LNCaP clone FGC (cell line): ENCODE measurements around the gene FAM222A.
A peak's percentile ranks its signal among the peaks of the same experiment; 100 is the strongest.

Experiments used
- DNase-seq: peaks from one replicate; pipeline ENCODE4 v3.0.0-alpha.2; 2011; ENCODE audit warnings: low read depth
- H3K4me3 ChIP-seq: 2 replicates; pipeline ENCODE4 v1.5.1; 2011; ENCODE audit warnings: mild to moderate bottlenecking, low read depth, low read length, control low read depth
- TF ChIP-seq, protein P1 (sequence below): IDR thresholded peaks from 2 replicates; pipeline ENCODE4 v1.5.1; 2012; ENCODE audit warnings: mild to moderate bottlenecking; ENCODE audit not compliant: control insufficient read depth, insufficient read depth; ENCODE audit errors: extremely low read depth

FAM222A gene

DNA sequence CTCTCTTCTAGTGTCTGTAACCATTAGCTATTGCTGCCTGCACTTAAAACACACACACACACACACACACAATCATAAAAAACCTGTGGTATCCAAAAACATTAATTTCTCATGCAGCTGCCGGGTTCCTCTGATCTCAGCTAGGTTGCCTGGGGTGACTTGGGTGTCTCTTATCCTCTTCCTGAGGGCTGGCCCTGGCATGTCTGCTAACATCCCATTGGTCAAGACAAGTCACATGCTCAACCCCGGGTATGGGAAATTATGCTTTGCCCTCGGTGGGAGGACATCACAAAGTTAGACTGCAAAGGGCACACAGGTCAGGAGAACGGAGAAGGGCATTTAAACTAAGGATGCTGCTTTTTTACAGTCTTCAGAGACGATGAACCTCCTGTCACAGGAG is 63.9 kb downstream of the FAM222A start:
- H3K4me3 ChIP-seq: no peak overlapping the region
- TF ChIP-seq, protein P1, sequence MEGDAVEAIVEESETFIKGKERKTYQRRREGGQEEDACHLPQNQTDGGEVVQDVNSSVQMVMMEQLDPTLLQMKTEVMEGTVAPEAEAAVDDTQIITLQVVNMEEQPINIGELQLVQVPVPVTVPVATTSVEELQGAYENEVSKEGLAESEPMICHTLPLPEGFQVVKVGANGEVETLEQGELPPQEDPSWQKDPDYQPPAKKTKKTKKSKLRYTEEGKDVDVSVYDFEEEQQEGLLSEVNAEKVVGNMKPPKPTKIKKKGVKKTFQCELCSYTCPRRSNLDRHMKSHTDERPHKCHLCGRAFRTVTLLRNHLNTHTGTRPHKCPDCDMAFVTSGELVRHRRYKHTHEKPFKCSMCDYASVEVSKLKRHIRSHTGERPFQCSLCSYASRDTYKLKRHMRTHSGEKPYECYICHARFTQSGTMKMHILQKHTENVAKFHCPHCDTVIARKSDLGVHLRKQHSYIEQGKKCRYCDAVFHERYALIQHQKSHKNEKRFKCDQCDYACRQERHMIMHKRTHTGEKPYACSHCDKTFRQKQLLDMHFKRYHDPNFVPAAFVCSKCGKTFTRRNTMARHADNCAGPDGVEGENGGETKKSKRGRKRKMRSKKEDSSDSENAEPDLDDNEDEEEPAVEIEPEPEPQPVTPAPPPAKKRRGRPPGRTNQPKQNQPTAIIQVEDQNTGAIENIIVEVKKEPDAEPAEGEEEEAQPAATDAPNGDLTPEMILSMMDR: no peak
- DNase-seq: no peak

DNA sequence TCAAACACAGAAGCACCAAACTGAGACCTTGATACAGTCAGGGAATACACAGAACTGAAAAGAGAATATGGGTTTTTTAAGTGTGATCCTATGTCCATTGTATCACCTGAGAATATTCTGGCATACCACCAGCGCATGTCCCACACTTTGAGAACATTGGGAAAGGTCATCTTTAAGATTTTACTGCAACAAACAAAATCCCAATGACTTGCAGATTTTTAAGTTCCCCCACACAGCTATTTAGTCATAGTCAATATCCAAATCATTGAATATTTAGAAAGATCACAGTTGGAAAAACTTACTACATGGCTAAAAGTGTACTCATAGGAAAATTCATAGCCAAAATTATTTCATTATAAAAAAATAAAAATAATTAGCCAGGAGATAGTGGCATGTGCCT is 65.1 kb downstream of the FAM222A start:
- TF ChIP-seq, protein P1: no peak
- H3K4me3 ChIP-seq: no peak overlapping the region
- no peak for DNase-seq

DNA sequence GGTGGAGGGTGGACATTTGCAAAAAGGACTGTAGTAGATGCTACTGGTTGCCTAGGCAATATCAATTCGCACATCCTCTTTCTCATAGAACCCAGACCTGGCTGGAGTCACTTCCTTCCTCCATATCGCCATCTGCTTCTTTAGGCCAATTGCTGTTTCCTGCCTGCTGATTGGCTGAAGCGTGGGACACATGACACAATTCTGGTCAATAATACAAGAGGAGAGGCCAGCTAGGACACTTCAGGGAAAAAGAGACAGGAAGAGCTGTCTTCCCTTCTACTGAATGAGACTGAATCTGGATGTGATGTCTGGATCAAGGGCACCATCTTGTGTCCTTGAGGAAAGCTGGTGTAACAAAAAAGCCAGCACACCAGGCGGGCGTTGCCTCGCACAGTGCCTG is 65.8 kb downstream of the FAM222A start:
- H3K4me3 ChIP-seq: no peak overlapping the region
- no peak for DNase-seq
- TF ChIP-seq, protein P1: peak; percentile 7; the same call in 1 of the 2 replicates

DNA sequence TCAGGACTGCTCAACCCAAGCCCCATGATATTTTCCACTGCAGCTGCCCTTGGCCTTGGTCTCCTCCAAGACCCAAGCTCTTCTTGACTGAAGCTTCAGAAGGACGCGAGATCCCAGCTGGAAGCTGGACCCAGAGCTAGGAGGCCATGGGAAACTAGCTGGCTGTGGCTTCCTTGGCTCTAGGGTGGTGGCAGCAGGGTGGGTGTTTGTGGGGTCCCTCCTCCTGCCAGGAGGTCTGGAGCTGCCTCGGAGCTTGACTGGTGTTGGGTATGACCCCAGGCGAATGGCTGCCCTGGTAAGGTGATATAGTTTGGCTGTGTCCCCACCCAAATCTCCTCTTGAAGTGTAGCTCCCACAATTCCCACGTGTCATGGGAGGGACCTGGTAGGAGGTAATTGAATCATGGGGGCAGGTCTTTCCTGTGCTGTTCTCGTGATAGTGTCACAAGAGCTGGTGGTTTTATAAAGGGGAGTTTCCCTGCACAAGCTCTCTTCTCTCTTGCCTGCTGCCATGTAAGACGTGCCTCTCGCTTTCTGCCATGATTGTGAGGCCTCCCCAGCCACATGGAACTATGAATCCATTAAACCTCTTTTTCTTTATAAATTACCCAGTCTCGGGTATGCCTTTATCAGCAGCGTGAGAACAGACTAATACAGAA is 68.2 kb downstream of the FAM222A start:
- TF ChIP-seq, protein P1: no peak
- DNase-seq: no peak
- no peak overlapping the region for H3K4me3 ChIP-seq

DNA sequence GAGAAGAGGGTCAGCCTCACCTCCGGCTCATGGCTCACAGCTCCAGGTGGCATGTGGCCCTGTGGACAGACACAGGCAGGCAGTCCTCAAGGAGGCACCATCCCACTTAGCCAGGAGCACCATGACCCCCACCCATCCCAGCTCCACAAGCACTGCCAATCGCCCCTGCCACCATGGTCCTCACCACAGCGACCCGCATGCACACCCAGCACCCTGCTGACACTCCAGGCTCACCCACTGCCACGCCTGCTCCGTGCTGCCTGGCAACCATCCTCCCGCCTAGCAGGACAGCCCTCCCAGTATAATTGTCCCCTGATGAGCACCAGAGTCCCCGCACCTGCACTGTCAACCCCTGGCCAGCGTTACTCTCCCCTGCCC is 68.7 kb downstream of the FAM222A start:
- TF ChIP-seq, protein P1: no peak
- no peak overlapping the region for H3K4me3 ChIP-seq
- DNase-seq: no peak

DNA sequence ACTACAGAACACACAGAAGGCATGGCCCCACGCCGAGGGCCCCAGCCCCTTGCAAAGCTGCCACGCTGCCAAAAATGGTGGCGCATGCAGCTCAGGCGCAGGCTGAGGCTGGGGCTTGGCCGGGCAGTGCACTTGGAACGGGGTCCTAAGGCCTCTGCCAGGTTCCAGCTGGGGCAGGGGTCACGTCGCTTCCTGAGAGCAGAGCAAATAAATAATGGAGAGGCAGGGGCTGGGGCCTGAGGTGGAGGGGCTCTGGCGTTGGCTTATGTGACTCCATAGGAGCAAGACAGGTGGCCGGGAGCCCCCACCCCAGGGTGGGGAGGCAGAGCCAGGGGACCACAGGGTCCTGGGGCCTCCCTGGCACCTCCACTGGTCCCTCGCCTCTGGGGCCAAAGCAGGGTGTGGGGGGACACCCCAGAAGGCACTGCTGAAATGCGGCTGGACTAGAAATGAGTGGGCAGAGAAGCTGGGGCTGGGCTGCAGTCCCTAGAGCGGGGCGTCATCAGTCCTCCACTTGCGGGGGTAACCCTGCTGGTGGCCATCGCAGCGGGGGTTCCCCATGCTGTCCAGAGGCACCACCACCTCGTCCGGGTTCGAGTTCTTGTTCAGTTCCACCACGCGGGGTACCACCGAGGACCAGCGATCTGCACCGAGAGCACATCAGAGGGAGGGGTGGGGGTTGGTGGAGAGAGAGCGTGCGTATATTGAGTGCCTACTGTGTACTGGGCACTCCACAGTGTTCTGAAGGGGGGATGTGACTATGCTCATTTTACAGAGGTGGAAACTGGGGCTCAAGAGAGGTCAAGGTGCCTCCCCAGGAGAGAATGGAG is 69.7 kb downstream of the FAM222A start:
- no peak for DNase-seq

More for the DNA sequence above, 69.7 kb downstream of the FAM222A start:
- TF ChIP-seq, protein P1: no peak
- H3K4me3 ChIP-seq: no peak overlapping the region
